Natural killer cell (primary cell): ENCODE data around the gene CLIC5. TPM values are rescaled to one million over a fixed set of nuclear protein-coding genes. Genes with fewer than 3 reads are reported as not detected.

Experiments used
- ATAC-seq, 3 donors: fragments of 150-1000 bp in 2 of 3; fragments of 200-7000 bp in 1 of 3; cut with Tn5 transposase; 1 replicate in 1 of 3; 2 replicates in 2 of 3; pipeline ENCODE4 v1.10.0; 2021; ENCODE audit warnings: mild to moderate bottlenecking in 2 of 3, moderate library complexity in 2 of 3
- DNase-seq, 2 donors: peaks; one replicate each; pipeline versions ENCODE4 v3.0.0 to v3.0.0-alpha.2; 2013 to 2021; ENCODE audit warnings: mixed read lengths in 1 of 2
- H3K27ac ChIP-seq: one replicate; pipeline ENCODE4 v1.5.1; 2013; ENCODE audit warnings: mild to moderate bottlenecking, low read length
- H3K27me3 ChIP-seq: one replicate; pipeline ENCODE4 v1.6.1; 2013; ENCODE audit warnings: low read length; ENCODE audit not compliant: control insufficient read depth, insufficient read depth
- H3K36me3 ChIP-seq: one replicate; pipeline ENCODE4 v1.6.1; 2013; ENCODE audit warnings: low read length; ENCODE audit not compliant: control insufficient read depth, insufficient read depth
- H3K4me1 ChIP-seq: one replicate; pipeline ENCODE4 v1.6.1; 2013; ENCODE audit warnings: low read length; ENCODE audit not compliant: control insufficient read depth, insufficient read depth
- H3K4me3 ChIP-seq: one replicate; pipeline ENCODE4 v1.5.1; 2013; ENCODE audit warnings: low read length
- H3K9me3 ChIP-seq: one replicate; pipeline ENCODE4 v1.6.1; 2013; ENCODE audit warnings: low read length; ENCODE audit not compliant: control insufficient read depth, insufficient read depth
- H3K27ac Mint-ChIP-seq, 2 donors: one replicate each; pipeline ENCODE4 v1.8.0; 2022; ENCODE audit warnings: mild to moderate bottlenecking in 2 of 2, mixed read lengths in 2 of 2, moderate library complexity in 1 of 2
- H3K27me3 Mint-ChIP-seq, 2 donors: one replicate each; pipeline ENCODE4 v1.8.0; 2022; ENCODE audit warnings: low read depth in 2 of 2, mixed read lengths in 2 of 2
- H3K36me3 Mint-ChIP-seq: one replicate; pipeline ENCODE4 v1.8.0; 2022; ENCODE audit warnings: mixed read lengths
- H3K4me1 Mint-ChIP-seq, 2 donors: one replicate each; pipeline ENCODE4 v1.8.0; 2022; ENCODE audit warnings: mixed read lengths in 2 of 2
- H3K4me3 Mint-ChIP-seq: one replicate; pipeline ENCODE4 v1.8.0; 2022; ENCODE audit warnings: mild to moderate bottlenecking, moderate library complexity, mixed read lengths
- H3K9me3 Mint-ChIP-seq, 2 donors: one replicate each; pipeline ENCODE4 v1.8.0; 2022; ENCODE audit warnings: mixed read lengths in 2 of 2
- WGBS: methylation state at CpG from one replicate; pipeline ENCODE4 v1.1.7; 2013; ENCODE audit warnings: missing lambda C conversion rate; ENCODE audit not compliant: insufficient coverage; 5-methylcytosine and 5-hydroxymethylcytosine counted together
- intact Hi-C: fragments of 100-400 bp; cut with micrococcal nuclease; formaldehyde crosslinking; loops from one replicate; pipeline ENCODE4 v1.14.2; 2022
- total RNA-seq, 4 donors: library from RNA; stranded (reverse); fragments of 120-200 nt in 1 of 4; gene quantifications; one replicate each; pipeline versions ENCODE4 v1.2.3 to v1.2.4, GENCODE V29; 2013 to 2022
- TF ChIP-seq, protein P1 (sequence below): fragments of 200-600 bp; IDR thresholded peaks from one replicate; pipeline ENCODE4 v1.8.0; 2022; ENCODE audit warnings: antibody characterized with exemption

The CLIC5 gene
- total RNA-seq, 3 donors from 2014 or later (not counting 1 experiment from before 2014, with no cell fraction given) = 0.52 to 1.7 (median 1.4) TPM

DNA sequence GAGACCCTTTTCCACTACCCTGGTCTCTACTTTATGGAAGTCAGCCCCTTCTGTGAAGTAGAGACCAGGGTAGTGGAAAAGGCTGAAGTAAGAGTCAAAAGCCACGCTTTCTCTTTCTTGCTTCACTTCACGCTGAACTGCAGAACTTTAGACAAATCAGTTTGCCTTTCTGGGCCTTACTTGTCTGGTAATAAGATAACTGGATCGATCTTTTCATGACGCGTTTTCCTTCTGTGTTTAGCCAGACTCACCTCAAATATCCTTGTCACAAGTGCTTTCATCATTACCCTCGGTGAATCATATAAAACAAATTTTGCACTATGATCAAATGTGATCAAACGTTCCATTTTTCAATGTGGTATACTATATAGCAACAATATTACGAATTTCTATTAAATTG, 170.7 kb downstream of the CLIC5 start:
- Mint-ChIP-seq H3K4me1 (no peaks in the 10 kb centered on the region), H3K27ac (no peak overlapping the region), H3K9me3 (no peaks in the 10 kb centered on the region), H3K27me3 (no peaks in the 10 kb centered on the region), H3K4me3 (no peak overlapping the region), H3K36me3 (no peaks in the 10 kb centered on the region)
- no peak for ATAC-seq
- Histone ChIP-seq H3K4me3 (no peak overlapping the region), H3K27me3 (no peaks in the 10 kb centered on the region), H3K9me3 (no peaks in the 10 kb centered on the region), H3K27ac (no peak overlapping the region), H3K36me3 (no peaks in the 10 kb centered on the region), H3K4me1 (no peaks in the 10 kb centered on the region)
- intact Hi-C loops = no loop called here
- 98% methylated on average over 6 of the region's 8 CpGs for WGBS
- TF ChIP-seq, protein P1, sequence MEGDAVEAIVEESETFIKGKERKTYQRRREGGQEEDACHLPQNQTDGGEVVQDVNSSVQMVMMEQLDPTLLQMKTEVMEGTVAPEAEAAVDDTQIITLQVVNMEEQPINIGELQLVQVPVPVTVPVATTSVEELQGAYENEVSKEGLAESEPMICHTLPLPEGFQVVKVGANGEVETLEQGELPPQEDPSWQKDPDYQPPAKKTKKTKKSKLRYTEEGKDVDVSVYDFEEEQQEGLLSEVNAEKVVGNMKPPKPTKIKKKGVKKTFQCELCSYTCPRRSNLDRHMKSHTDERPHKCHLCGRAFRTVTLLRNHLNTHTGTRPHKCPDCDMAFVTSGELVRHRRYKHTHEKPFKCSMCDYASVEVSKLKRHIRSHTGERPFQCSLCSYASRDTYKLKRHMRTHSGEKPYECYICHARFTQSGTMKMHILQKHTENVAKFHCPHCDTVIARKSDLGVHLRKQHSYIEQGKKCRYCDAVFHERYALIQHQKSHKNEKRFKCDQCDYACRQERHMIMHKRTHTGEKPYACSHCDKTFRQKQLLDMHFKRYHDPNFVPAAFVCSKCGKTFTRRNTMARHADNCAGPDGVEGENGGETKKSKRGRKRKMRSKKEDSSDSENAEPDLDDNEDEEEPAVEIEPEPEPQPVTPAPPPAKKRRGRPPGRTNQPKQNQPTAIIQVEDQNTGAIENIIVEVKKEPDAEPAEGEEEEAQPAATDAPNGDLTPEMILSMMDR = no peak
- DNase-seq = no peak

DNA sequence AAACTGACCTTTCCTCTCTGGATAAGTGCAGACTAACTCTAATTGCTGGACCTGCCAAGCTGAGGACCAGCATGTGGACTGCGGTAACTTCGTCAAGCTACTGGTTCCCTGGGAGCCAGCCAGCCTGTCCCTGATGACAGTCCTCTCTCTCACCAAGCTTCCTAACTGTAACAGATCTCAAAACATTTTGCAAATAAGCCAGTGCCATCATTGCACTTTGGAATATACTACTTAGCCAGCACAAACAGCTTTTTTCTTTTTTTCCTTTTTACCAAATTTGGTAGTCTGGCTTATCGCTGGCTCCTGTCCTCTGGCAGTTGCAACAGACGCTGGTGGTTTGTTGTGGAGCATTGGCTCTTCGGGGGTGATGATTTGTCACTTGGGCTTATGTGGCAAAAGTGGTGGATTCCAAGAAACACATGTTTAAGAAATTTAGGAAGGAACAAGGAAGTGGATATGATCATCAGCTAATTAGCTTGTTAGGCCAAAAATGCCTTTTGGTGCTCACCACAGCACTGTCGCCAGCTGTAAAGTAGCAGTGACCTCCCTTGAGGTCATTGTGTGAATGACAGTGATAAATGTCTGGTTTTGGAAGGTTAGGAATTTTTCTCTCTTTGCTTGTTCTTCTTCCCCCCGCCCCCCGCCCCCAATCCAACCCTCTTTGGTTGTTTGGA, 171.7 kb downstream of the CLIC5 start:
- Histone ChIP-seq H3K27me3 (no peaks in the 10 kb centered on the region), H3K4me1 (no peaks in the 10 kb centered on the region), H3K36me3 (no peaks in the 10 kb centered on the region), H3K27ac (no peak overlapping the region), H3K9me3 (no peaks in the 10 kb centered on the region), H3K4me3 (no peak overlapping the region)
- Mint-ChIP-seq H3K4me3 (no peak overlapping the region), H3K36me3 (no peaks in the 10 kb centered on the region), H3K4me1 (no peaks in the 10 kb centered on the region), H3K27me3 (no peaks in the 10 kb centered on the region), H3K27ac (no peak overlapping the region), H3K9me3 (no peaks in the 10 kb centered on the region)
- ATAC-seq (no peak), DNase-seq (no peak)
- WGBS = 63% methylated on average over 6 of the region's 8 CpGs
- intact Hi-C loops = no loop called here
- TF ChIP-seq, protein P1 = no peak

DNA sequence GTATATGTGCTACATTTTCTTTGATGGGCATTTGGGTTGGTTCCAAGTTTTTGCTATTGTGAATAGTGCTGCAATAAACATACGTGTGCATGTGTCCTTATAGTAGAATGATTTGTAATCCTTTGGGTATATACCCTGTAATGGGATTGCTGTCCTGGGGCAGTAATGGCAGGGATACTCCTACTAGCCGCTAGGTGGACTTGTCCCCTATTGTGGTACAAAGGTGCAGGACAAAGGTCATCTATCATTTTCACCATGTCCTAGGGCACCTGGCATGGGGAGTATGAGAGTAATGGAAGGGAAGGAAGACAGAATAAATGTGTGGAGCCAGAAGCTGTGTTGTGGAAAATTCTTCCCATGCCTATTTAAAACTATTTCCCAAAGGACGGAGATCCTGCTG, 174.6 kb downstream of the CLIC5 start:
- intact Hi-C loops = no loop called here
- Mint-ChIP-seq H3K9me3 (no peaks in the 10 kb centered on the region), H3K4me1 (peaks cover 0 to 13% of the 10 kb centered on the region in 2 donors), H3K36me3 (no peaks in the 10 kb centered on the region), H3K4me3 (no peak overlapping the region), H3K27me3 (no peaks in the 10 kb centered on the region), H3K27ac (no peak overlapping the region)
- Histone ChIP-seq H3K4me1 (no peaks in the 10 kb centered on the region), H3K36me3 (no peaks in the 10 kb centered on the region), H3K4me3 (no peak overlapping the region), H3K9me3 (no peaks in the 10 kb centered on the region), H3K27me3 (no peaks in the 10 kb centered on the region), H3K27ac (no peak overlapping the region)
- DNase-seq (no peak), ATAC-seq (no peak)
- 100% methylated on average over 2 of the region's 3 CpGs for WGBS
- TF ChIP-seq, protein P1 = no peak

DNA sequence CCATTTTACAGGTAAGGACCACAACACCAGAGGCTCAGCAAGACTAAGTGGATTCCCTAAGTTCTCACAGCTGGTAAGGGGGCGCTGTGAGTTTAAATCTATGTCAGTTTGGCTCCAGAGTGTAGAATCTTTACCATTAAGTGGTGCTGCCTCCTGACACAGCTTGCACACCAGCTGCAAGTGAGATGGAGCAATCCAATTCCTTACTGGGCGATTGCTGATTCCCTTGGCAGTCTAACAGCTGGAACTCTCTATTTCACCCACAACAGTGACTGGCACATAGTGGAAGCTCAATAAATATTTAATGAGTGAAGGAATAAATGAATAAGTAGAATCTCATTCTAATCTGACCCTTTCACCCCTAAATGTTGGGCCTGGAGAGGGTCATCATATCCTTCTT, 176.7 kb downstream of the CLIC5 start:
- no peak for ATAC-seq
- TF ChIP-seq, protein P1 = no peak
- no peak for DNase-seq
- peaks cover 0 to 13% of the 10 kb centered on the region in 2 donors for H3K4me1 Mint-ChIP-seq
- H3K36me3 Mint-ChIP-seq = no peaks in the 10 kb centered on the region
- H3K27me3 Mint-ChIP-seq = no peaks in the 10 kb centered on the region
- Histone ChIP-seq H3K4me3 (no peak overlapping the region), H3K4me1 (no peaks in the 10 kb centered on the region), H3K36me3 (no peaks in the 10 kb centered on the region), H3K9me3 (no peaks in the 10 kb centered on the region), H3K27ac (no peak overlapping the region), H3K27me3 (no peaks in the 10 kb centered on the region)
- intact Hi-C loops = no loop called here
- H3K4me3 Mint-ChIP-seq = no peak overlapping the region
- no peaks in the 10 kb centered on the region for H3K9me3 Mint-ChIP-seq
- no peak overlapping the region for H3K27ac Mint-ChIP-seq
- WGBS = 90% methylated on average over 2 of the region's 2 CpGs
